ENCODE measurements around the gene CRYBG1. TPM values are rescaled to one million over a fixed set of nuclear protein-coding genes. Genes with fewer than 3 reads are reported as not detected.

CRYBG1 gene
- total and polyA plus RNA-seq, 2 donors (not counting 1 experiment from before 2014, with no cell fraction given), result 9.6 to 47.0 TPM

DNA sequence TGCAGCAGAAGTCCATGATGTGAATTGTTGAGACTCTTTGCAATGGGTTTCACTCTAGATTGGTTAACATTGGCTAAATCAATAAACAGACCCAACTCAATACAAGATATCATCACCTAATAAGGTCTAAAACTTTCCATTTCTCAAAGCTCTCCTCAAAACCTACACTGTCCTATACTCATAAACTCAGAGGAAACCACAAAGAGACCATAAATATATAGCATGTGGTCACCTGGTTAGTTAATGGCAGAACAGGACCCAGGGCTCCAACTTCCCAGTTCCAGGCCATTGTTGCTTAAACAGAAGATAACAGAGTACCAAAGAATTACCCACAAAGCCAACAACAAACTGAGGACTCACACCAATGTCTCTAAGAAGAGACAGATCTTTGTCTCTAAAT, 256.8 kb downstream of the CRYBG1 start:
- Histone ChIP-seq H3K79me2 (ENCODE audit: control insufficient read depth, insufficient read depth, low read length) (peaks cover 14% of the 10 kb centered on the region), H3K4me1 (ENCODE audit: control insufficient read depth in 2 of 2, insufficient read depth in 2 of 2, low read length in 2 of 2) (peaks cover 28 to 31% of the 10 kb centered on the region in 2 donors), H3K27ac (ENCODE audit: low read length in 2 of 2) (no peak overlapping the region), H3K9ac (ENCODE audit: low read length) (no peak overlapping the region), H3K27me3 (replicated peaks in 1 of 4; ENCODE audit: control extremely low read depth in 1 of 4, control insufficient read depth in 3 of 4, insufficient read depth in 4 of 4, low read length in 3 of 4) (no peaks in the 10 kb centered on the region), H3K4me2 (replicated peaks; ENCODE audit: low read depth, low read length, poor library complexity, severe bottlenecking) (no peak overlapping the region), H3K9me3 (ENCODE audit: control extremely low read depth in 1 of 3, control insufficient read depth in 2 of 3, insufficient read depth in 1 of 3, low read length in 2 of 3) (no peaks in the 10 kb centered on the region), H3K36me3 (replicated peaks in 1 of 2; ENCODE audit: control extremely low read depth in 1 of 2, control insufficient read depth in 1 of 2, extremely low read depth in 1 of 2, insufficient read depth in 2 of 2, low read length in 1 of 2) (peaks cover 4 to 19% of the 10 kb centered on the region in 2 experiments), H2AFZ (ENCODE audit: insufficient read depth, low read depth, low read length, poor library complexity, severe bottlenecking) (no peak overlapping the region), H3K4me3 (ENCODE audit: control extremely low read depth in 1 of 5, extremely low read depth in 1 of 5, insufficient read depth in 1 of 5, low read depth in 2 of 5, low read length in 4 of 5) (no peak overlapping the region), H4K20me1 (ENCODE audit: control insufficient read depth, insufficient read depth, low read length, poor library complexity, severe bottlenecking) (no peaks in the 10 kb centered on the region)
- no peaks in the 10 kb centered on the region for H3K27me3 Mint-ChIP-seq
- no peak overlapping the region for H3K4me3 Mint-ChIP-seq
- CTCF ChIA-PET, result interaction anchor here (1.2 to 9.9 kb wide), 3 partner anchors 7 to 362 kb away, joined by 4 to 75 read pairs (median 14); partner anchors contain the start of genes QRSL1 and RTN4IP1
- TF ChIP-seq EZH2 (IDR thresholded peaks at IDR 0.05; ENCODE audit: borderline replicate concordance, insufficient read depth, low read depth, low read length, poor library complexity, severe bottlenecking) (no peak), CTCF (IDR thresholded peaks at IDR 0.05) (no peak)
- H3K9me3 Mint-ChIP-seq (ENCODE audit: insufficient read depth), result no peaks in the 10 kb centered on the region
- H3K27ac Mint-ChIP-seq, result no peak overlapping the region
- POLR2A ChIA-PET, result interaction anchor here (1.2 kb wide), 1 partner anchor 11 kb away, joined by 3 read pairs; the partner anchor contains the start of gene RTN4IP1
- intact Hi-C loops (cut with micrococcal nuclease), result no loop called here
- H3K4me1 Mint-ChIP-seq, result peaks cover 44% of the 10 kb centered on the region
- DNase-seq, result no peak
- no peak for ATAC-seq (ENCODE audit: low read depth)

DNA sequence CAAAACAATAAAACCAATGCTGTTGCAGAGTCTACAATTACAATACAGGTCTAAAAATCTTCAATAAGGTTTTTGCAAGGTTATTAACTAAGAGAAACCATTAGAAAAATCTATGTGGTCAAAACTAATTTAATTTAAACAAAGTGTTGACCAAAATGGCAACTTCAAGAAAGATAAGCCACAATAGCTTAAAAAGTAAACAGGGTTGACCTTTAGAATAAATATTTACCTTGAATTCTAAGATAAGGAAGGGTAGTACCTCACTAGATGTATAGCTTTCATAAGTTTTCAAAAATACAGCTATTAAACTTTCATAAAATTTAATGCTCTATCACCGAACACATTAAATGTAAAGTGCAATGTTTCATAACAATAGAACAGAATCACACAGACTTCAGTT, 257.3 kb downstream of the CRYBG1 start:
- peaks cover 4 to 24% of the 10 kb centered on the region in 2 experiments for H3K36me3 ChIP-seq (replicated peaks in 1 of 2; ENCODE audit: control extremely low read depth in 1 of 2, control insufficient read depth in 1 of 2, extremely low read depth in 1 of 2, insufficient read depth in 2 of 2, low read length in 1 of 2)
- H3K27ac Mint-ChIP-seq, result no peak overlapping the region
- H3K9ac ChIP-seq (ENCODE audit: low read length), result no peak overlapping the region
- intact Hi-C loops (cut with micrococcal nuclease), result no loop called here
- H2AFZ ChIP-seq (ENCODE audit: insufficient read depth, low read depth, low read length, poor library complexity, severe bottlenecking), result no peak overlapping the region
- no peaks in the 10 kb centered on the region for H3K9me3 Mint-ChIP-seq (ENCODE audit: insufficient read depth)
- no peak overlapping the region for H3K4me3 Mint-ChIP-seq
- ChIA-PET CTCF (interaction anchor here (1.2 to 9.9 kb wide), 3 partner anchors 7 to 362 kb away, joined by 4 to 75 read pairs (median 14); partner anchors contain the start of genes QRSL1 and RTN4IP1), POLR2A (no interaction called here)
- H3K4me3 ChIP-seq (ENCODE audit: control extremely low read depth in 1 of 5, extremely low read depth in 1 of 5, insufficient read depth in 1 of 5, low read depth in 2 of 5, low read length in 4 of 5), result no peak overlapping the region
- H3K9me3 ChIP-seq (ENCODE audit: control extremely low read depth in 1 of 3, control insufficient read depth in 2 of 3, insufficient read depth in 1 of 3, low read length in 2 of 3), result no peaks in the 10 kb centered on the region
- DNase-seq, result no peak
- no peaks in the 10 kb centered on the region for H3K27me3 ChIP-seq (replicated peaks in 1 of 4; ENCODE audit: control extremely low read depth in 1 of 4, control insufficient read depth in 3 of 4, insufficient read depth in 4 of 4, low read length in 3 of 4)
- no peaks in the 10 kb centered on the region for H3K27me3 Mint-ChIP-seq
- H3K4me2 ChIP-seq (replicated peaks; ENCODE audit: low read depth, low read length, poor library complexity, severe bottlenecking), result no peak overlapping the region
- H3K27ac ChIP-seq (ENCODE audit: low read length in 2 of 2), result no peak overlapping the region
- peaks cover 19% of the 10 kb centered on the region for H3K79me2 ChIP-seq (ENCODE audit: control insufficient read depth, insufficient read depth, low read length)
- no CpG with 5 or more reads among the region's 1 CpG for WGBS (ENCODE audit: insufficient coverage)
- TF ChIP-seq EZH2 (IDR thresholded peaks at IDR 0.05; ENCODE audit: borderline replicate concordance, insufficient read depth, low read depth, low read length, poor library complexity, severe bottlenecking) (no peak), CTCF (IDR thresholded peaks at IDR 0.05) (no peak)
- no peaks in the 10 kb centered on the region for H4K20me1 ChIP-seq (ENCODE audit: control insufficient read depth, insufficient read depth, low read length, poor library complexity, severe bottlenecking)
- peaks cover 23 to 27% of the 10 kb centered on the region in 2 donors for H3K4me1 ChIP-seq (ENCODE audit: control insufficient read depth in 2 of 2, insufficient read depth in 2 of 2, low read length in 2 of 2)
- ATAC-seq (ENCODE audit: low read depth), result no peak
- H3K4me1 Mint-ChIP-seq, result peaks cover 38% of the 10 kb centered on the region

All from B cell (primary cell).